WTC11 (cell line): ENCODE results near the gene KBTBD12.

ENCODE experiments used
- CBFB ChIP-seq: sonication (generic); formaldehyde crosslinking; IDR thresholded peaks from 2 replicates; pipeline ENCODE4 v1.8.1; 2022; ENCODE audit warnings: mild to moderate bottlenecking, low read depth, missing genetic modification reagents
- CREM ChIP-seq: sonication (generic); formaldehyde crosslinking; IDR thresholded peaks from 2 replicates; pipeline ENCODE4 v1.8.1; 2022; ENCODE audit warnings: mild to moderate bottlenecking, missing genetic modification reagents, moderate library complexity
- E2F4 ChIP-seq: sonication (generic); formaldehyde crosslinking; IDR thresholded peaks from 2 replicates; pipeline ENCODE4 v1.8.1; 2022; ENCODE audit warnings: low read depth, mild to moderate bottlenecking, moderate library complexity, missing genetic modification reagents, borderline replicate concordance
- FOXJ3 ChIP-seq: sonication (generic); formaldehyde crosslinking; IDR thresholded peaks from 2 replicates; pipeline ENCODE4 v1.9.0; 2021; ENCODE audit warnings: missing genetic modification reagents, mild to moderate bottlenecking, borderline replicate concordance
- KAT7 ChIP-seq: sonication (generic); formaldehyde crosslinking; IDR thresholded peaks from 2 replicates; pipeline ENCODE4 v1.8.1; 2023; ENCODE audit warnings: missing genetic modification reagents, mild to moderate bottlenecking, borderline replicate concordance
- NR3C1 ChIP-seq: sonication (generic); formaldehyde crosslinking; conservative IDR thresholded peaks from 2 replicates; pipeline ENCODE4 v1.8.1; 2023; ENCODE audit warnings: low read depth, mild to moderate bottlenecking, missing genetic modification reagents
- PRRX2 ChIP-seq: fragments of 250-450 bp; sonication (Bioruptor Pico); IDR thresholded peaks from 2 replicates; pipeline ENCODE4 v1.8.0; 2021; ENCODE audit warnings: mild to moderate bottlenecking
- TEAD1 ChIP-seq: sonication (generic); formaldehyde crosslinking; IDR thresholded peaks from 2 replicates; pipeline ENCODE4 v1.8.0; 2022; ENCODE audit warnings: mild to moderate bottlenecking, missing genetic modification reagents
- ZBTB43 ChIP-seq: sonication (generic); formaldehyde crosslinking; IDR thresholded peaks from 2 replicates; pipeline ENCODE4 v1.8.1; 2023; ENCODE audit warnings: mild to moderate bottlenecking, missing genetic modification reagents
- TF ChIP-seq, protein P1 (sequence below): fragments of 200-600 bp; IDR thresholded peaks from 2 replicates; pipeline ENCODE4 v1.8.0; 2022; ENCODE audit warnings: antibody characterized with exemption
- TF ChIP-seq, protein P2 (sequence below): sonication (generic); formaldehyde crosslinking; IDR thresholded peaks from 2 replicates; pipeline ENCODE4 v1.8.1; 2023; ENCODE audit warnings: mild to moderate bottlenecking, missing genetic modification reagents, moderate library complexity
- TF ChIP-seq, protein P3 (sequence below): sonication (generic); formaldehyde crosslinking; conservative IDR thresholded peaks from 2 replicates; pipeline ENCODE4 v1.8.1; 2023; ENCODE audit warnings: mild to moderate bottlenecking, low read depth, missing genetic modification reagents, moderate library complexity
- TF ChIP-seq, protein P4 (sequence below): sonication (generic); formaldehyde crosslinking; IDR thresholded peaks from 2 replicates; pipeline ENCODE4 v1.8.1; 2023; ENCODE audit warnings: mild to moderate bottlenecking, moderate library complexity, missing genetic modification reagents
- TF ChIP-seq, protein P5 (sequence below): sonication (generic); formaldehyde crosslinking; IDR thresholded peaks from 2 replicates; pipeline ENCODE4 v1.8.0; 2022; ENCODE audit warnings: mild to moderate bottlenecking, missing genetic modification reagents

- TF ChIP-seq, protein P1, sequence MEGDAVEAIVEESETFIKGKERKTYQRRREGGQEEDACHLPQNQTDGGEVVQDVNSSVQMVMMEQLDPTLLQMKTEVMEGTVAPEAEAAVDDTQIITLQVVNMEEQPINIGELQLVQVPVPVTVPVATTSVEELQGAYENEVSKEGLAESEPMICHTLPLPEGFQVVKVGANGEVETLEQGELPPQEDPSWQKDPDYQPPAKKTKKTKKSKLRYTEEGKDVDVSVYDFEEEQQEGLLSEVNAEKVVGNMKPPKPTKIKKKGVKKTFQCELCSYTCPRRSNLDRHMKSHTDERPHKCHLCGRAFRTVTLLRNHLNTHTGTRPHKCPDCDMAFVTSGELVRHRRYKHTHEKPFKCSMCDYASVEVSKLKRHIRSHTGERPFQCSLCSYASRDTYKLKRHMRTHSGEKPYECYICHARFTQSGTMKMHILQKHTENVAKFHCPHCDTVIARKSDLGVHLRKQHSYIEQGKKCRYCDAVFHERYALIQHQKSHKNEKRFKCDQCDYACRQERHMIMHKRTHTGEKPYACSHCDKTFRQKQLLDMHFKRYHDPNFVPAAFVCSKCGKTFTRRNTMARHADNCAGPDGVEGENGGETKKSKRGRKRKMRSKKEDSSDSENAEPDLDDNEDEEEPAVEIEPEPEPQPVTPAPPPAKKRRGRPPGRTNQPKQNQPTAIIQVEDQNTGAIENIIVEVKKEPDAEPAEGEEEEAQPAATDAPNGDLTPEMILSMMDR = no peak
- TF ChIP-seq, protein P2, sequence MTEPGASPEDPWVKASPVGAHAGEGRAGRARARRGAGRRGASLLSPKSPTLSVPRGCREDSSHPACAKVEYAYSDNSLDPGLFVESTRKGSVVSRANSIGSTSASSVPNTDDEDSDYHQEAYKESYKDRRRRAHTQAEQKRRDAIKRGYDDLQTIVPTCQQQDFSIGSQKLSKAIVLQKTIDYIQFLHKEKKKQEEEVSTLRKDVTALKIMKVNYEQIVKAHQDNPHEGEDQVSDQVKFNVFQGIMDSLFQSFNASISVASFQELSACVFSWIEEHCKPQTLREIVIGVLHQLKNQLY (CRISPR knock-in tag) = no peak
- TF ChIP-seq, protein P3, sequence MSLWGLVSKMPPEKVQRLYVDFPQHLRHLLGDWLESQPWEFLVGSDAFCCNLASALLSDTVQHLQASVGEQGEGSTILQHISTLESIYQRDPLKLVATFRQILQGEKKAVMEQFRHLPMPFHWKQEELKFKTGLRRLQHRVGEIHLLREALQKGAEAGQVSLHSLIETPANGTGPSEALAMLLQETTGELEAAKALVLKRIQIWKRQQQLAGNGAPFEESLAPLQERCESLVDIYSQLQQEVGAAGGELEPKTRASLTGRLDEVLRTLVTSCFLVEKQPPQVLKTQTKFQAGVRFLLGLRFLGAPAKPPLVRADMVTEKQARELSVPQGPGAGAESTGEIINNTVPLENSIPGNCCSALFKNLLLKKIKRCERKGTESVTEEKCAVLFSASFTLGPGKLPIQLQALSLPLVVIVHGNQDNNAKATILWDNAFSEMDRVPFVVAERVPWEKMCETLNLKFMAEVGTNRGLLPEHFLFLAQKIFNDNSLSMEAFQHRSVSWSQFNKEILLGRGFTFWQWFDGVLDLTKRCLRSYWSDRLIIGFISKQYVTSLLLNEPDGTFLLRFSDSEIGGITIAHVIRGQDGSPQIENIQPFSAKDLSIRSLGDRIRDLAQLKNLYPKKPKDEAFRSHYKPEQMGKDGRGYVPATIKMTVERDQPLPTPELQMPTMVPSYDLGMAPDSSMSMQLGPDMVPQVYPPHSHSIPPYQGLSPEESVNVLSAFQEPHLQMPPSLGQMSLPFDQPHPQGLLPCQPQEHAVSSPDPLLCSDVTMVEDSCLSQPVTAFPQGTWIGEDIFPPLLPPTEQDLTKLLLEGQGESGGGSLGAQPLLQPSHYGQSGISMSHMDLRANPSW = no peak
- no peak for TF ChIP-seq KAT7 (CRISPR knock-in tag)
- no peak for TF ChIP-seq E2F4 (CRISPR knock-in tag)
- TF ChIP-seq CBFB (CRISPR knock-in tag) = no peak
- TF ChIP-seq, protein P4, sequence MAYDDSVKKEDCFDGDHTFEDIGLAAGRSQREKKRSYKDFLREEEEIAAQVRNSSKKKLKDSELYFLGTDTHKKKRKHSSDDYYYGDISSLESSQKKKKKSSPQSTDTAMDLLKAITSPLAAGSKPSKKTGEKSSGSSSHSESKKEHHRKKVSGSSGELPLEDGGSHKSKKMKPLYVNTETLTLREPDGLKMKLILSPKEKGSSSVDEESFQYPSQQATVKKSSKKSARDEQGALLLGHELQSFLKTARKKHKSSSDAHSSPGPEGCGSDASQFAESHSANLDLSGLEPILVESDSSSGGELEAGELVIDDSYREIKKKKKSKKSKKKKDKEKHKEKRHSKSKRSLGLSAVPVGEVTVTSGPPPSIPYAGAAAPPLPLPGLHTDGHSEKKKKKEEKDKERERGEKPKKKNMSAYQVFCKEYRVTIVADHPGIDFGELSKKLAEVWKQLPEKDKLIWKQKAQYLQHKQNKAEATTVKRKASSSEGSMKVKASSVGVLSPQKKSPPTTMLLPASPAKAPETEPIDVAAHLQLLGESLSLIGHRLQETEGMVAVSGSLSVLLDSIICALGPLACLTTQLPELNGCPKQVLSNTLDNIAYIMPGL (CRISPR knock-in tag) = no peak
- TF ChIP-seq PRRX2 (CRISPR knock-in tag) = no peak
- TF ChIP-seq, protein P5, sequence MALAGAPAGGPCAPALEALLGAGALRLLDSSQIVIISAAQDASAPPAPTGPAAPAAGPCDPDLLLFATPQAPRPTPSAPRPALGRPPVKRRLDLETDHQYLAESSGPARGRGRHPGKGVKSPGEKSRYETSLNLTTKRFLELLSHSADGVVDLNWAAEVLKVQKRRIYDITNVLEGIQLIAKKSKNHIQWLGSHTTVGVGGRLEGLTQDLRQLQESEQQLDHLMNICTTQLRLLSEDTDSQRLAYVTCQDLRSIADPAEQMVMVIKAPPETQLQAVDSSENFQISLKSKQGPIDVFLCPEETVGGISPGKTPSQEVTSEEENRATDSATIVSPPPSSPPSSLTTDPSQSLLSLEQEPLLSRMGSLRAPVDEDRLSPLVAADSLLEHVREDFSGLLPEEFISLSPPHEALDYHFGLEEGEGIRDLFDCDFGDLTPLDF = no peak
- TF ChIP-seq FOXJ3 (CRISPR knock-in tag) = no peak
- no peak for TF ChIP-seq CREM
- no peak for TF ChIP-seq NR3C1 (CRISPR knock-in tag)
- no peak for TF ChIP-seq ZBTB43 (CRISPR knock-in tag)
- no peak for TF ChIP-seq TEAD1
These were observed 46.9 kb downstream of the KBTBD12 start for GRCh38 chr3:127961963-127962362.
